ENCODE measurements around the gene APOLD1.
"Not testable (repeated sequence)": the region's sequence is repeated elsewhere in the genome, so short reads cannot be mapped to it uniquely, and the experiment has no call there.

APOLD1 gene, protein sequence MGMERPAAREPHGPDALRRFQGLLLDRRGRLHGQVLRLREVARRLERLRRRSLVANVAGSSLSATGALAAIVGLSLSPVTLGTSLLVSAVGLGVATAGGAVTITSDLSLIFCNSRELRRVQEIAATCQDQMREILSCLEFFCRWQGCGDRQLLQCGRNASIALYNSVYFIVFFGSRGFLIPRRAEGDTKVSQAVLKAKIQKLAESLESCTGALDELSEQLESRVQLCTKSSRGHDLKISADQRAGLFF

DNA sequence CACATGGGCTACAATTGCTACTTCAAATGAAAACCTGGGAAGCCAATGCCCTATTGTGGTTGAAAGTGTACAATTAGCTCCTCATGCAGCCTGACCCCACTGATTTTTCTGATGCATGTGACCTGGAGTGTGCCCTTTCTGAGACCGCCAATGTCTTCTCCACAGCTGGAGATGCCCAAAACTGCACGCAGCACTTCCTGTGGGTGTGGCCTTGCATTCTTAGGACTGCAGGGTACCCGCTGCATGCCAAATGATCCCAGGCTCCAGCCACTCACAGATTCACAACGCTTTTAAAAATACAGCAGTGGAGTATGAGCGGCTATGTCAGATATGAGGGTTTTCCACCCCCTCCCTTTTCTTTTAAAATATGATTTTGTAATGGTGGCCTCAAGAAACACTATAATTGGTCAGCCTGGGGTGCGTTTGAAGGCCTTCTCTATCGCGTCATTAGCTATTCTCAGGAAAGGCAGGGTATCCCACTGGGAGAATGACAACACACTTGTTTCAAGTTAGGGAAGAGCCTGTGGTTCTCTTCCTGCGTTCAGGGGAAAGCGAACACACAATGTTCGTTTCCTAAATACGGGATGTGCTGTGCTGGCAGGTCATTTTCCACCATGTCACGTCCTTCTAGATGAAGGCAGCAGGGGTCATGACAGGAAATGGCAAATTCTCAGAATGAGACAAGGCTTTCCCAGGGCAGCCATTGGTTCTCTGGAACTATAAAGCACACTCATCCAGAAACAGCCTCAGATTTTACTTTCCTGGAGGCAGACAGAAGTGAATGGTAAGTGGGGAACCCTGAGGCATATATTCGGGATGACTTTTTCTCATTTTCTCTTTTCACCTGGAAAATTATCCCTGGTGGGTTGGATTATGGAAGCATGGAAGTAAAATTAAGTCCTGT lies at the start of gene APOLD1:
Gene APOLD1, plus strand, starts transcription at position 749 of the 904 bp plus-strand sequence. Its CDS starts 33 bp downstream, at position 782.
- H3K4me3 ChIP-seq (ENCODE audit: low read depth, low read length) = peak within 1 kb of the TSS; percentile 69
- no peak for DNase-seq (ENCODE audit: low read depth)
- TF ChIP-seq, protein P1, sequence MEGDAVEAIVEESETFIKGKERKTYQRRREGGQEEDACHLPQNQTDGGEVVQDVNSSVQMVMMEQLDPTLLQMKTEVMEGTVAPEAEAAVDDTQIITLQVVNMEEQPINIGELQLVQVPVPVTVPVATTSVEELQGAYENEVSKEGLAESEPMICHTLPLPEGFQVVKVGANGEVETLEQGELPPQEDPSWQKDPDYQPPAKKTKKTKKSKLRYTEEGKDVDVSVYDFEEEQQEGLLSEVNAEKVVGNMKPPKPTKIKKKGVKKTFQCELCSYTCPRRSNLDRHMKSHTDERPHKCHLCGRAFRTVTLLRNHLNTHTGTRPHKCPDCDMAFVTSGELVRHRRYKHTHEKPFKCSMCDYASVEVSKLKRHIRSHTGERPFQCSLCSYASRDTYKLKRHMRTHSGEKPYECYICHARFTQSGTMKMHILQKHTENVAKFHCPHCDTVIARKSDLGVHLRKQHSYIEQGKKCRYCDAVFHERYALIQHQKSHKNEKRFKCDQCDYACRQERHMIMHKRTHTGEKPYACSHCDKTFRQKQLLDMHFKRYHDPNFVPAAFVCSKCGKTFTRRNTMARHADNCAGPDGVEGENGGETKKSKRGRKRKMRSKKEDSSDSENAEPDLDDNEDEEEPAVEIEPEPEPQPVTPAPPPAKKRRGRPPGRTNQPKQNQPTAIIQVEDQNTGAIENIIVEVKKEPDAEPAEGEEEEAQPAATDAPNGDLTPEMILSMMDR (IDR thresholded peaks at IDR 0.05; ENCODE audit: low read depth, low read length, missing control alignments) = no peak

DNA sequence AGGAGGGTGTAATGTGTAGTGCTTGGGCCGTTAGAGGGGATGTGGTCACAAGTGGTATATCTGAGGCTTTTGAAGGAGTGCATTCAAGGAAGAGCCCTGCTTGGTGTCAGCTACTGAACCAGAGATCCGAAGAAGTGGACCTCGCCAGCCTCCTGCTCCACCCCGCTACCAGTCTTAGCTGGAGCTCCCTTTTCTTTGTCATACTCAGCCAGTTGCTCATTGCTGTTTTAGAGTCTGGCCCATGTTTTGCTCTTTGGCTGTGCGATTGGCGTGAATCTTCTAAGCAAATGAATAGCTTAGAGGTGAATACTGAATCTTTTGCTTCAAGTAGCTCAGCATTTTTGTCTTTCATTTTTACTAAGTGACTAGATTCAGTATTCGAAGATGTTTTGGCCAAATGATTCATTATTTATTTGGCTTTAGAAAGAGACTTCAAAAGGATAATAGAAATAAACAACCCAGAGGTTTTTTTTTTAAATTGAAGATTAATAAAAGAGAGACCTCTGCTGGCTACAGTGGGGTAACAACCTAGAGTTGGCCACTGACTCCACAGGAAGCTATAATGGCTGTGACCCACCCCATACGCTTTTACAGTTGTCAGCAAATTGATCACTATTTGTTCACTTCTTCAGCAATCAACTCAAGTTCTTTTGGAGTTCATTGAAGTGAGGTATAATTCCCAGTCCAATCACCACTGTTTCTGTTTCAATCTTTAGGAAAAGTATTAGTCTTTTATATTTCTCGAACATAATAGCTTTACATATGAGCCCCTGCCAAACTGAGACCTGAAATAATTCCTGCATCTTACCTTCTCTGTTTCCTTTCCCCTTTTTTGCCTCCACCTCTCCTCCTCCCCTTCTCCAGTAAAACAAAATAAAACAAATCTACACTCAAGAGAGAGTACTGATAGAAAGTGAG lies 48.4 kb upstream of the APOLD1 start:
- no peak for DNase-seq (ENCODE audit: low read depth)
- peak overlapping the region; percentile 29 for H3K4me3 ChIP-seq (ENCODE audit: low read depth, low read length)
- TF ChIP-seq, protein P1 (IDR thresholded peaks at IDR 0.05; ENCODE audit: low read depth, low read length, missing control alignments) = peak; percentile 50

DNA sequence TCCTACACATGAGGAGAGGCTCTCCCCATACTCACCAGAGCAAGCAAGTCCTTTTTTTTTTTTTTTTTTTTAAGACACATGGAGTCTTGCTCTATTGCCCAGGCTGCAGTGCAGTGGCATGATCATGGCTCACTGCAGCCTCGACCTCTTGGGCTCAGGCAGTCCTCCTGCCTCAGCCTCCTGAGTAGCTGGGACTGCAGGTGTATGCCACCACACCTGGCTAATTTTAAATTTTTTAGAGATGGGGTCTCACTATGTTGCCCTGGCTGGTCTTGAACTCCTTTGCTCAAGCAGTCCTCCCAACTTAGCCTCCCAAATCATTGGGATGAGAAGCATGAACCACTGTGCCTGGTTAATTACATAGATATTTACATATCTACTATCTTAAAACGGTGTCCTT lies 47.3 kb upstream of the APOLD1 start:
- not testable (repeated sequence) for DNase-seq (ENCODE audit: low read depth); H3K4me3 ChIP-seq (ENCODE audit: low read depth, low read length)

DNA sequence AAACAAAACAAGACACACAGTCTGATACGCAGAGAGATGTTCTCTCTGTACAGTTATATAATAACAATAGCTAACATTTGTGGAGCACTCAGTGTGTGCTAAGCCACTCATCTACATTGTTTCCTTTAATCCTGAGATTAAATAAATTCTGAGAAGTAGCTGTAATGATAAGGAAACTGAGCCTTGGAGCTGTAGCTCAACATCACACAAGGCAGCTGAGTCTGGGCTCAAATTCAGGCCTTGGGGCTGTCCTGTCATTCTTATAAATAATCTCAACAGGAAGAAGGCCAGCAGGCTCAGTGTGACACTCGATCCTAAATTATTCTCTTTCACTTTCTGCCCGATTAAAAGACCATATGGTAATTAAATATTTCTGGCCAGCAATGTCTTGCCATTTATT lies 43.8 kb upstream of the APOLD1 start:
- no peak for DNase-seq (ENCODE audit: low read depth)
- H3K4me3 ChIP-seq (ENCODE audit: low read depth, low read length) = no peak overlapping the region
- TF ChIP-seq, protein P1 (IDR thresholded peaks at IDR 0.05; ENCODE audit: low read depth, low read length, missing control alignments) = no peak

DNA sequence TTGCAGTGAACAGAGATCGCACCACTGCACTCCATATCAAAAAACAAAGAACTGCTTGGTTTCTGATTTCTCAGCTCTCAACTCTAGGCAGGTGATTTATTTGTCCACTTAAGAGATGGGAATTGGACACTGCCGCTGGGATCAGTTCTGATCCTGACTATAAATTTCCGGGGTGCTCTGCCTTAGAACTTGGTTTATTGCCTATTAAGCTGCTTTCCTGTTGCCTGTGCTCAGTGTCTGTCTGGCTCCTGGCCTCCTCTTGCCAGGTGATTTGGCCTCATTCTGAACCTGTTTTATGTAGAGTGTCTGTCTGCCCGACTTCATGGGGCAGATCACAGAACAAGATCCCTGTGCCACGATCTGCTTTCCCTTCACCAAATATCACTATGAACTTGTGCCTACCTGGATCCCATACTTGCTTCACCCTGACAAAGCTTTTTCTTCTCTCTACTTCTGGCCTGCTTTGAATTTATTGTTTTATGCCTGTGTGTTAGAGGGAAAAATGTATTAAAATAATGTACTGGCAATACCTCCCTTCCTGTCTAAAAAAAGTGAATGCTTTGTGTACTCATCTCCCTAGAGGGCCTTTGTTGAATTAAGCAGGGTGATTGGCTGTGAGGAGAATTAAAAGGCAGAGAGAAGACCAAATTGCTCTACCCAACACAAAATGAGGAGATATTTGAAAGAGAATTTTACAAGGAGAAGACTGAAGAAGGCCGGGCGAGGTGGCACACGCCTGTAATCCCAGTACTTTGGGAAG lies 40.7 kb upstream of the APOLD1 start:
- H3K4me3 ChIP-seq (ENCODE audit: low read depth, low read length) = no peak overlapping the region
- TF ChIP-seq, protein P1 (IDR thresholded peaks at IDR 0.05; ENCODE audit: low read depth, low read length, missing control alignments) = no peak
- DNase-seq (ENCODE audit: low read depth) = no peak

DNA sequence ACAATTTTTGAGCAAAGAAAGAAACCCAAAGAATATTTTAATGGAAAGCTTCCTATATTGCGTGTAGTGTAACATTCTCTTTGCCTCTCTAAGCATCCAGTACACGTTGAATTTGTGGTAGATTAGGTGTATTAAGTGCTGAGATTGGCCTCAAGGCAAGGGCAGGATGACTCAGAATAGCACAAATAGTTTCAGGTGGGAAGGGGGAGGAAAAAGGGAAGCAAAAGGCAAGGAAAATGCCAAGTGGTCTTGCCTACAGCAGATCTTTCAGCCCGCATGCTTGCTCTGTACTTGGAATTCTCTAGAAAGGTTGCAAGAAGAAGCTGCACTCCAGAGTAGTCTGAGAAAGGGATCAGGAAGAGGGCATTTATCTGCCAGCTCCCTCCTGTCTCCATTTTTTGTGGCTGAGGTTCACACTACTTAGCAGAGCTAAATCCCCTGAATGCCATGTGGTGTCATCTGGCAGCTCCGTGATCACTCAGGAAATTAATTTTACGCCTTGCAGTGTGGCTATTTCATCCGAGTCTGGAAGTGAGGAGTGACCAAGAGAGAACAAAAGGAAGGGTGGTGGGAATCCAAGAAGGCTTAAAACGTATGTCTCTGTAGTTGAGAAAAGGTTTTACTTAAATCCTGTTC lies 39.8 kb upstream of the APOLD1 start:
- TF ChIP-seq, protein P1 (IDR thresholded peaks at IDR 0.05; ENCODE audit: low read depth, low read length, missing control alignments) = no peak
- DNase-seq (ENCODE audit: low read depth) = no peak
- no peak overlapping the region for H3K4me3 ChIP-seq (ENCODE audit: low read depth, low read length)

Measured in GM12864 (cell line).